Panc1 (cell line): ENCODE results near the gene BICRAL. TPM values are rescaled to one million over a fixed set of nuclear protein-coding genes. Genes with fewer than 3 reads are reported as not detected.

ENCODE experiments used
- ATAC-seq: fragments of 200-7000 bp; cut with Tn5 transposase; 2 replicates; pipeline ENCODE4 v1.9.1; 2020; ENCODE audit warnings: mild to moderate bottlenecking, moderate library complexity
- BruUV-seq: library from RNA; stranded (reverse); fragments of 400-500 nt; replicated peaks from 2 replicates; lab custom pipeline; 2021; lab: Mats Ljungman, UMichigan
- CTCF ChIA-PET: fragments of 300-600 bp; sonication (Branson Sonifier 250); formaldehyde crosslinking; loops from one replicate; lab custom pipeline; 2022; ENCODE audit warnings: antibody characterized with exemption; lab: Charles Lee
- POLR2A ChIA-PET: fragments of 300-600 bp; sonication (Branson Sonifier 250); formaldehyde crosslinking; loops from one replicate; lab custom pipeline; 2022; ENCODE audit warnings: antibody characterized with exemption; lab: Charles Lee
- DNase-seq: peaks from one replicate; pipeline ENCODE4 v3.0.0-alpha.2; 2010; ENCODE audit warnings: low read depth, low spot score
- H3K27ac ChIP-seq: 2 replicates; pipeline ENCODE4 v1.5.1; 2011; ENCODE audit warnings: mild to moderate bottlenecking, low read length, inconsistent platforms
- H3K27me3 ChIP-seq: fragments of 200-500 bp; sonication (Bioruptor generic); 2 replicates; pipeline ENCODE4 v1.6.0; 2014; ENCODE audit warnings: low read length, inconsistent platforms; ENCODE audit not compliant: control insufficient read depth, insufficient read depth
- H3K36me3 ChIP-seq: fragments of 200-500 bp; sonication (Bioruptor generic); 2 replicates; pipeline ENCODE4 v1.5.1; 2014; ENCODE audit warnings: inconsistent platforms, mild to moderate bottlenecking, low read length, moderate library complexity; ENCODE audit not compliant: control insufficient read depth, insufficient read depth
- H3K4me1 ChIP-seq: 2 replicates; pipeline ENCODE4 v1.5.1; 2011; ENCODE audit warnings: inconsistent platforms, mild to moderate bottlenecking, low read length, moderate library complexity; ENCODE audit not compliant: control insufficient read depth, insufficient read depth
- H3K4me3 ChIP-seq, 2 experiments: 2 replicates each; pipeline ENCODE4 v1.5.1; 2011 to 2012; ENCODE audit warnings: low read depth in 2 of 2, low read length in 2 of 2, mild to moderate bottlenecking in 2 of 2, inconsistent platforms in 1 of 2, moderate library complexity in 1 of 2
- H3K9me3 ChIP-seq: fragments of 200-500 bp; sonication (Bioruptor generic); 2 replicates; pipeline ENCODE4 v1.5.1; 2014; ENCODE audit warnings: low read depth, mild to moderate bottlenecking, inconsistent platforms, low read length, moderate library complexity; ENCODE audit not compliant: control insufficient read depth, insufficient read depth
- POLR2AphosphoS5 ChIP-seq: IDR thresholded peaks from 2 replicates; pipeline ENCODE4 v1.6.1; 2012; ENCODE audit warnings: mild to moderate bottlenecking, low read depth, low read length, moderate library complexity
- REST ChIP-seq, 2 experiments: IDR thresholded peaks; 2 replicates each; pipeline ENCODE4 v1.6.1; 2011 to 2012; ENCODE audit warnings: low read depth in 2 of 2, control low read depth in 1 of 2, low read length in 1 of 2, mild to moderate bottlenecking in 1 of 2, moderate library complexity in 1 of 2; ENCODE audit not compliant: insufficient read depth in 1 of 2
- SIN3A ChIP-seq: IDR thresholded peaks from 2 replicates; pipeline ENCODE4 v1.6.1; 2012; ENCODE audit warnings: low read depth, mild to moderate bottlenecking, low read length, moderate library complexity, borderline replicate concordance; ENCODE audit not compliant: insufficient read depth
- TCF7L2 ChIP-seq: IDR thresholded peaks from 2 replicates; pipeline ENCODE4 v1.6.1; 2011; ENCODE audit warnings: mild to moderate bottlenecking, low read depth, low read length, inconsistent platforms
- in situ Hi-C: cut with HindIII; loops from 2 replicates; pipeline ENCODE4 v1.10.0; 2016; ENCODE audit warnings: low sequenced_read_pairs, low pct_unique_long_range_greater_than_20kb
- intact Hi-C: fragments of 100-400 bp; cut with micrococcal nuclease; formaldehyde crosslinking; loops from one replicate; pipeline ENCODE4 v1.10.0; 2022; ENCODE audit not compliant: unreplicated experiment
- total RNA-seq: library from RNA; stranded (reverse); gene quantifications from one replicate; pipeline ENCODE4 v1.2.1, GENCODE V29; 2021; ENCODE audit not compliant: unreplicated experiment
- TF ChIP-seq, protein P1 (sequence below): fragments of 450-650 bp; IDR thresholded peaks from 2 replicates; pipeline ENCODE4 v1.5.1; 2017; ENCODE audit warnings: mild to moderate bottlenecking

BICRAL gene
- total RNA-seq, 1 experiment from 2014 or later = 12.9 TPM

GRCh38 chr6:42766163-42766670, 15.6 kb upstream of the BICRAL start:
- ChIA-PET CTCF (no interaction called here), POLR2A (interaction anchor here (0.6 kb wide), 1 partner anchor 15 kb away, joined by 3 read pairs; no protein-coding TSS in a partner anchor)
- TF ChIP-seq REST (IDR thresholded peaks at IDR 0.05; ENCODE audit: insufficient read depth in 1 of 2, low read depth in 2 of 2, low read length in 1 of 2) (no peak), SIN3A (no peak), POLR2AphosphoS5 (no peak)
- TF ChIP-seq, protein P1, sequence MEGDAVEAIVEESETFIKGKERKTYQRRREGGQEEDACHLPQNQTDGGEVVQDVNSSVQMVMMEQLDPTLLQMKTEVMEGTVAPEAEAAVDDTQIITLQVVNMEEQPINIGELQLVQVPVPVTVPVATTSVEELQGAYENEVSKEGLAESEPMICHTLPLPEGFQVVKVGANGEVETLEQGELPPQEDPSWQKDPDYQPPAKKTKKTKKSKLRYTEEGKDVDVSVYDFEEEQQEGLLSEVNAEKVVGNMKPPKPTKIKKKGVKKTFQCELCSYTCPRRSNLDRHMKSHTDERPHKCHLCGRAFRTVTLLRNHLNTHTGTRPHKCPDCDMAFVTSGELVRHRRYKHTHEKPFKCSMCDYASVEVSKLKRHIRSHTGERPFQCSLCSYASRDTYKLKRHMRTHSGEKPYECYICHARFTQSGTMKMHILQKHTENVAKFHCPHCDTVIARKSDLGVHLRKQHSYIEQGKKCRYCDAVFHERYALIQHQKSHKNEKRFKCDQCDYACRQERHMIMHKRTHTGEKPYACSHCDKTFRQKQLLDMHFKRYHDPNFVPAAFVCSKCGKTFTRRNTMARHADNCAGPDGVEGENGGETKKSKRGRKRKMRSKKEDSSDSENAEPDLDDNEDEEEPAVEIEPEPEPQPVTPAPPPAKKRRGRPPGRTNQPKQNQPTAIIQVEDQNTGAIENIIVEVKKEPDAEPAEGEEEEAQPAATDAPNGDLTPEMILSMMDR = no peak
- H3K27ac ChIP-seq = no peak overlapping the region; the same call in 1 of the 2 replicates
- DNase-seq (peak; percentile 94), ATAC-seq (peak; percentile 89)
- no peaks in the 10 kb centered on the region for H3K27me3 ChIP-seq
- in situ Hi-C loops = no loop called here
- no TSS peak for BruUV-seq
- peak overlapping the region in 1 of 2 experiments; percentile 8; a peak in 1 of 4 replicates for H3K4me3 ChIP-seq
- peaks cover 13% of the 10 kb centered on the region for H3K4me1 ChIP-seq
- intact Hi-C loops = no loop called here
- no peaks in the 10 kb centered on the region for H3K9me3 ChIP-seq
- no peaks in the 10 kb centered on the region for H3K36me3 ChIP-seq

- in situ Hi-C loops (no loop called here), intact Hi-C loops (no loop called here)
- H3K4me3 ChIP-seq = no peak overlapping the region
Observed at GRCh38 chr6:42769051-42769450, 12.8 kb upstream of the BICRAL start.

More at GRCh38 chr6:42769051-42769450, 12.8 kb upstream of the BICRAL start:
- no peaks in the 10 kb centered on the region for H3K27me3 ChIP-seq
- ATAC-seq = no peak
- TF ChIP-seq POLR2AphosphoS5 (no peak), REST (IDR thresholded peaks at IDR 0.05; ENCODE audit: insufficient read depth in 1 of 2, low read depth in 2 of 2, low read length in 1 of 2) (no peak), SIN3A (no peak), TCF7L2 (no peak)
- TF ChIP-seq, protein P1 = no peak
- H3K4me1 ChIP-seq = peaks cover 13% of the 10 kb centered on the region
- POLR2A ChIA-PET = interaction anchor here (0.6 kb wide), 1 partner anchor 23 kb away, joined by 28 read pairs; the partner anchor contains the start of gene TBCC
- H3K36me3 ChIP-seq = no peaks in the 10 kb centered on the region
- BruUV-seq = no TSS peak
- CTCF ChIA-PET = no interaction called here
- H3K9me3 ChIP-seq = no peaks in the 10 kb centered on the region
- H3K27ac ChIP-seq = no peak overlapping the region
- no peak for DNase-seq
